Cardiac muscle cell (in vitro differentiated cells and primary cell): ENCODE results near the gene MANEA. TPM values are rescaled to one million over a fixed set of nuclear protein-coding genes. Genes with fewer than 3 reads are reported as not detected.
"Not testable (repeated sequence)": the region's sequence is repeated elsewhere in the genome, so short reads cannot be mapped to it uniquely, and the experiment has no call there.

Source experiments
- DNase-seq, 2 donors: peaks; one replicate each; pipeline versions ENCODE4 v3.0.0 to v3.0.0-alpha.2; 2010 to 2017; ENCODE audit warnings: low read depth in 1 of 2, low spot score in 1 of 2
- H3K27ac ChIP-seq: fragments of 200-600 bp; sonication (generic); 2 replicates; pipeline ENCODE4 v1.5.1; 2016
- H3K27me3 ChIP-seq: fragments of 200-600 bp; sonication (generic); 2 replicates; pipeline ENCODE4 v1.6.0; 2016; ENCODE audit warnings: control low read depth
- H3K36me3 ChIP-seq: fragments of 200-600 bp; sonication (generic); 2 replicates; pipeline ENCODE4 v1.5.1; 2016; ENCODE audit warnings: control low read depth
- H3K4me1 ChIP-seq: fragments of 200-600 bp; sonication (generic); 2 replicates; pipeline ENCODE4 v1.8.1; 2017; ENCODE audit warnings: low read depth, mild to moderate bottlenecking, mixed run types
- H3K4me3 ChIP-seq: fragments of 200-600 bp; sonication (generic); 2 replicates; pipeline ENCODE4 v1.5.1; 2016; ENCODE audit warnings: mild to moderate bottlenecking
- H3K9me3 ChIP-seq: fragments of 200-600 bp; sonication (generic); 2 replicates; pipeline ENCODE4 v1.5.1; 2017; ENCODE audit warnings: low read depth, mild to moderate bottlenecking, control low read depth
- CTCF ChIP-seq: IDR thresholded peaks from 2 replicates; pipeline ENCODE4 v1.5.1; 2012; ENCODE audit warnings: low read depth, mild to moderate bottlenecking, low read length
- polyA plus RNA-seq: library from polyadenylated mRNA; unstranded; fragments of >200 nt; fragmentation: Nextera tagmentation; extraction: Ambion mirVana; gene quantifications from 2 replicates; pipeline ENCODE4 v1.2.1, GENCODE V29; 2016
- total RNA-seq: library from RNA; depleted of rRNA; stranded (reverse); fragments of >200 nt; gene quantifications from 2 replicates; pipeline ENCODE4 v1.2.3, GENCODE V29; 2016

Gene MANEA
- total and polyA plus RNA-seq, 2 experiments from 2014 or later: 7.3 to 8.8 TPM

- no peak for DNase-seq
- TF ChIP-seq CTCF: no peak
Measured at GRCh38 chr6:95551678-95552324, 25.5 kb upstream of the MANEA start.

GRCh38 chr6:95553880-95554279, 23.5 kb upstream of the MANEA start:
- DNase-seq: no peak
- H3K27me3 ChIP-seq: no peaks in the 10 kb centered on the region

More at GRCh38 chr6:95551678-95552324, 25.5 kb upstream of the MANEA start:
- H3K27me3 ChIP-seq: no peaks in the 10 kb centered on the region
- H3K36me3 ChIP-seq: no peaks in the 10 kb centered on the region
- H3K27ac ChIP-seq: no peak overlapping the region
- no peaks in the 10 kb centered on the region for H3K4me1 ChIP-seq
- H3K9me3 ChIP-seq: no peaks in the 10 kb centered on the region
- H3K4me3 ChIP-seq: no peak overlapping the region

GRCh38 chr6:95560956-95561355, 16.4 kb upstream of the MANEA start:
- not testable (repeated sequence) for H3K4me1 ChIP-seq, H3K27me3 ChIP-seq, H3K4me3 ChIP-seq, H3K27ac ChIP-seq, H3K36me3 ChIP-seq, DNase-seq, H3K9me3 ChIP-seq

More at GRCh38 chr6:95553880-95554279, 23.5 kb upstream of the MANEA start:
- TF ChIP-seq CTCF: no peak
- H3K4me3 ChIP-seq: no peak overlapping the region
- H3K27ac ChIP-seq: no peak overlapping the region
- no peaks in the 10 kb centered on the region for H3K36me3 ChIP-seq
- no peaks in the 10 kb centered on the region for H3K4me1 ChIP-seq
- H3K9me3 ChIP-seq: no peaks in the 10 kb centered on the region

GRCh38 chr6:95569560-95569959, 7.8 kb upstream of the MANEA start:
- Histone ChIP-seq H3K4me1 (no peaks in the 10 kb centered on the region), H3K27me3 (no peaks in the 10 kb centered on the region), H3K9me3 (no peaks in the 10 kb centered on the region), H3K36me3 (no peaks in the 10 kb centered on the region), H3K4me3 (no peak overlapping the region), H3K27ac (no peak overlapping the region)
- no peak for TF ChIP-seq CTCF
- no peak for DNase-seq

- Histone ChIP-seq H3K27me3 (no peaks in the 10 kb centered on the region), H3K9me3 (no peaks in the 10 kb centered on the region), H3K27ac (no peak overlapping the region), H3K36me3 (no peaks in the 10 kb centered on the region), H3K4me1 (peaks cover 12% of the 10 kb centered on the region), H3K4me3 (no peak overlapping the region)
- TF ChIP-seq CTCF: no peak
- DNase-seq: no peak
Measured at GRCh38 chr6:95572098-95572497, 5.2 kb upstream of the MANEA start.

GRCh38 chr6:95574811-95575210, 2.5 kb upstream of the MANEA start:
- no peak for TF ChIP-seq CTCF
- no peaks in the 10 kb centered on the region for H3K27me3 ChIP-seq
- H3K27ac ChIP-seq: no peak overlapping the region
- peaks cover 18% of the 10 kb centered on the region for H3K4me1 ChIP-seq
- no peaks in the 10 kb centered on the region for H3K9me3 ChIP-seq
- H3K36me3 ChIP-seq: no peaks in the 10 kb centered on the region
- no peak overlapping the region for H3K4me3 ChIP-seq
- peak in 1 of 2 donors; percentile 75 for DNase-seq
